Measurements from ENCODE around the gene PNPLA6.

The PNPLA6 gene

DNA sequence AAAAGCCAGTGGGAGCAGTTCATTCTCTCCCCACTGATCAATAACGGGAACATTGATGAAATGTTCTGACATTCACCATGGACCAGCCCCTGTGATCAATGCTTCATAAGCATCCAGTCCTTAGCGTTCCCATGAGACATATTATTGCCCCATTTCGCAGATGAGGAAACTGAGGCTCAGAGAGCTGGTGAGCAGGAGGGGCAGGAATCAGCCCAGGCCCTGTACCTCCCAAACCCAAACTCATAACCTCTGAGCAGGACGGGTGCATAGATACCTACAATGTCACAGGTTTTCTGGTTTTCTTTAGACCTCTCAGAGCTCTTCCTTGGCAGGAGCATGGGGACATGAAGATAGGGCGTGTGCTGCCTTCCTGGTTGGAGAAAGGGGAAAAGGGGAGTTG is 11.0 kb upstream of the PNPLA6 start:
- Histone ChIP-seq H3K4me2 (ENCODE audit: low read length) (no peak overlapping the region), H3K27me3 (ENCODE audit: control insufficient read depth, low read length) (0 out of 2 replicates have a peak, but pooled peaks cover 4% of the 10 kb centered on the region), H3K9me2 (replicated peaks; ENCODE audit: control insufficient read depth, low read length) (no peaks in the 10 kb centered on the region), H4K20me1 (ENCODE audit: control insufficient read depth, insufficient read depth, low read depth, low read length) (no peaks in the 10 kb centered on the region), H3K27ac (ENCODE audit: low read depth, low read length) (no peak overlapping the region), H3K9me3 (ENCODE audit: control insufficient read depth, insufficient read depth, low read length) (no peaks in the 10 kb centered on the region), H3K36me3 (ENCODE audit: control insufficient read depth, low read length) (no peaks in the 10 kb centered on the region), H3K79me2 (ENCODE audit: control insufficient read depth, low read length) (no peaks in the 10 kb centered on the region), H3K4me3 (ENCODE audit: low read length) (no peak overlapping the region), H3K4me1 (ENCODE audit: control insufficient read depth, low read length) (peaks cover 14% of the 10 kb centered on the region), H3F3A (ENCODE audit: control insufficient read depth, insufficient read depth) (no peaks in the 10 kb centered on the region)
- TF ChIP-seq, protein P1, sequence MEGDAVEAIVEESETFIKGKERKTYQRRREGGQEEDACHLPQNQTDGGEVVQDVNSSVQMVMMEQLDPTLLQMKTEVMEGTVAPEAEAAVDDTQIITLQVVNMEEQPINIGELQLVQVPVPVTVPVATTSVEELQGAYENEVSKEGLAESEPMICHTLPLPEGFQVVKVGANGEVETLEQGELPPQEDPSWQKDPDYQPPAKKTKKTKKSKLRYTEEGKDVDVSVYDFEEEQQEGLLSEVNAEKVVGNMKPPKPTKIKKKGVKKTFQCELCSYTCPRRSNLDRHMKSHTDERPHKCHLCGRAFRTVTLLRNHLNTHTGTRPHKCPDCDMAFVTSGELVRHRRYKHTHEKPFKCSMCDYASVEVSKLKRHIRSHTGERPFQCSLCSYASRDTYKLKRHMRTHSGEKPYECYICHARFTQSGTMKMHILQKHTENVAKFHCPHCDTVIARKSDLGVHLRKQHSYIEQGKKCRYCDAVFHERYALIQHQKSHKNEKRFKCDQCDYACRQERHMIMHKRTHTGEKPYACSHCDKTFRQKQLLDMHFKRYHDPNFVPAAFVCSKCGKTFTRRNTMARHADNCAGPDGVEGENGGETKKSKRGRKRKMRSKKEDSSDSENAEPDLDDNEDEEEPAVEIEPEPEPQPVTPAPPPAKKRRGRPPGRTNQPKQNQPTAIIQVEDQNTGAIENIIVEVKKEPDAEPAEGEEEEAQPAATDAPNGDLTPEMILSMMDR (IDR thresholded peaks at IDR 0.05; ENCODE audit: low read depth, low read length, poor library complexity, severe bottlenecking), result no peak
- TF ChIP-seq EZH2phosphoT487 (IDR thresholded peaks at IDR 0.05; ENCODE audit: borderline replicate concordance, low read length), result no peak

DNA sequence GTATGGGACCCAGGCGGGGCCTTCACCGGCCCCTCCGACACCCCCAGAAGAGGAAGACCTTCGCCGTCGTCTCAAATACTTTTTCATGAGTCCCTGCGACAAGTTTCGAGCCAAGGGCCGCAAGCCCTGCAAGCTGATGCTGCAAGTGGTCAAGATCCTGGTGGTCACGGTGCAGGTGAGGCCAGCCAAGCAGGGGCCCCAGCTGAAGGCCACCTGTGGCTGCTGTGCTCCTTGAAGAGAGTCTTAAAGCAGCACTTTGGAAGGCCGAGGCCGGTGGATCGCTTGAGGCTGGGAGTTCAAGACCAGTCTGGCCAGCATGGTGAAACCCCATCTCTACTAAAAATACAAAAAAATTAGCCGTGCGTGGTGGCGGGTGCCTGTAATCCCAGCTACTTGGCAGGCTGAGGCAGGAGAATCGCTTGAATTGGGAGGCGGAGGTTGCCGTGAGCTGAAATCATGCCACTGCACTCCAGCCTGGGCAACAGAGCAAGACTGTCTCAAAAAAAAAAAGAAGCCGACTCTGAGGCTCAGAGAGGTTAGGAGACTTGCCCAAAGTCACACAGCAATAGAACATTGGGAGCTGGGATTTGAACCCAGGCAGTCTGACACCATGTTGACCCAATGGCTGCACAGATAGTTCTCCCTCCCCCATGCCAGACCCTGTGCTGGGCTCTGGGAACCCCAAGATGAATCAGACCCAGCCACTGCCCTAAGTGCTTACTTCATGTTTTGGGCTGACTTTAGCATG is 10.4 kb upstream of the PNPLA6 start:
- Histone ChIP-seq H3K9me2 (replicated peaks; ENCODE audit: control insufficient read depth, low read length) (no peaks in the 10 kb centered on the region), H3K9me3 (ENCODE audit: control insufficient read depth, insufficient read depth, low read length) (no peaks in the 10 kb centered on the region), H3K27me3 (ENCODE audit: control insufficient read depth, low read length) (0 out of 2 replicates have a peak, but pooled peaks cover 4% of the 10 kb centered on the region), H3K36me3 (ENCODE audit: control insufficient read depth, low read length) (no peaks in the 10 kb centered on the region), H3K4me2 (ENCODE audit: low read length) (no peak overlapping the region), H4K20me1 (ENCODE audit: control insufficient read depth, insufficient read depth, low read depth, low read length) (no peaks in the 10 kb centered on the region), H3K4me1 (ENCODE audit: control insufficient read depth, low read length) (peaks cover 14% of the 10 kb centered on the region), H3K4me3 (ENCODE audit: low read length) (no peak overlapping the region), H3K27ac (ENCODE audit: low read depth, low read length) (no peak overlapping the region), H3K79me2 (ENCODE audit: control insufficient read depth, low read length) (no peaks in the 10 kb centered on the region), H3F3A (ENCODE audit: control insufficient read depth, insufficient read depth) (no peaks in the 10 kb centered on the region)
- TF ChIP-seq, protein P1 (IDR thresholded peaks at IDR 0.05; ENCODE audit: low read depth, low read length, poor library complexity, severe bottlenecking), result no peak
- no peak for TF ChIP-seq EZH2phosphoT487 (IDR thresholded peaks at IDR 0.05; ENCODE audit: borderline replicate concordance, low read length)

DNA sequence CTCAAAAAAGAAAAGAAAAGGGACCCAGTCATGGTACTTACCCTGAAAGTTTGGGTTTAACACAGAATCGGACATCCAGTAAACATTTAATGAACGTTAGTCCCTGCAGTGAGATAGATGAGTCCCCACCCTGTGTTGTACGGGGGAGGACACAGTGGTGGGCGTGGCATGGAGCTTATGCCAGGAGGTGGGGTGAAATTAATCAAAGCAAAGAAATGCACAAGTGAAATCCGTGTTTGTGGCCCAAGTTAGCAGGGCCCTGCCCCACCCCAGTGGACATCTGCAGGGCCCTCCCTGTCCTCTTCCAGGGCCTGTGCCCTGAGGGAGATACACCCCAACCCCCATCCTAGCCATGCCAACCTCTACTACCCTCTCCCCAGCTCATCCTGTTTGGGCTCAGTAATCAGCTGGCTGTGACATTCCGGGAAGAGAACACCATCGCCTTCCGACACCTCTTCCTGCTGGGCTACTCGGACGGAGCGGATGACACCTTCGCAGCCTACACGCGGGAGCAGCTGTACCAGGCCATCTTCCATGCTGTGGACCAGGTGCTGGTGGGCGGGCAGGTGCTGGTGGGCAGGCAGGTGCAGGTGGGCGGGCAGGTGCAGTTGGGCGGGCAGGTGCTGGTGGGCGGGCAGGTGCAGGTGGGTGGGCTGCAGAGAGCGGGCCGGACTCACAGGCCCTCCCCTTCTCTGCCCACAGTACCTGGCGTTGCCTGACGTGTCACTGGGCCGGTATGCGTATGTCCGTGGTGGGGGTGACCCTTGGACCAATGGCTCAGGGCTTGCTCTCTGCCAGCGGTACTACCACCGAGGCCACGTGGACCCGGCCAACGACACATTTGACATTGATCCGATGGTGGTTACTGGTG is 9.2 kb upstream of the PNPLA6 start:
- peaks cover 14% of the 10 kb centered on the region for H3K4me1 ChIP-seq (ENCODE audit: control insufficient read depth, low read length)
- TF ChIP-seq, protein P1 (IDR thresholded peaks at IDR 0.05; ENCODE audit: low read depth, low read length, poor library complexity, severe bottlenecking), result no peak
- no peak for TF ChIP-seq EZH2phosphoT487 (IDR thresholded peaks at IDR 0.05; ENCODE audit: borderline replicate concordance, low read length)
- 0 out of 2 replicates have a peak, but pooled peaks cover 4% of the 10 kb centered on the region for H3K27me3 ChIP-seq (ENCODE audit: control insufficient read depth, low read length)
- H3K27ac ChIP-seq (ENCODE audit: low read depth, low read length), result no peak overlapping the region
- H4K20me1 ChIP-seq (ENCODE audit: control insufficient read depth, insufficient read depth, low read depth, low read length), result no peaks in the 10 kb centered on the region
- no peaks in the 10 kb centered on the region for H3K9me3 ChIP-seq (ENCODE audit: control insufficient read depth, insufficient read depth, low read length)
- H3F3A ChIP-seq (ENCODE audit: control insufficient read depth, insufficient read depth), result no peaks in the 10 kb centered on the region
- no peaks in the 10 kb centered on the region for H3K36me3 ChIP-seq (ENCODE audit: control insufficient read depth, low read length)
- no peak overlapping the region for H3K4me2 ChIP-seq (ENCODE audit: low read length)
- H3K9me2 ChIP-seq (replicated peaks; ENCODE audit: control insufficient read depth, low read length), result no peaks in the 10 kb centered on the region
- H3K79me2 ChIP-seq (ENCODE audit: control insufficient read depth, low read length), result no peaks in the 10 kb centered on the region
- H3K4me3 ChIP-seq (ENCODE audit: low read length), result no peak overlapping the region
